ENCODE data around the gene POLR3E.

POLR3E gene

GRCh38 chr16:22302776-22303363 lies 5.7 kb downstream of the POLR3E start:
- TF ChIP-seq CTCF (IDR thresholded peaks at IDR 0.05): no peak
- no peak for TF ChIP-seq ZFX (IDR thresholded peaks at IDR 0.05; ENCODE audit: borderline replicate concordance)
- H3K27ac ChIP-seq: no peak overlapping the region

GRCh38 chr16:22304411-22304810 lies 7.2 kb downstream of the POLR3E start:
- H3K27ac ChIP-seq: no peak overlapping the region
- TF ChIP-seq ZFX (IDR thresholded peaks at IDR 0.05; ENCODE audit: borderline replicate concordance): no peak
- TF ChIP-seq CTCF (IDR thresholded peaks at IDR 0.05): no peak

GRCh38 chr16:22306788-22307187 lies 9.6 kb downstream of the POLR3E start:
- no peak overlapping the region for H3K27ac ChIP-seq
- TF ChIP-seq ZFX (IDR thresholded peaks at IDR 0.05; ENCODE audit: borderline replicate concordance): no peak
- no peak for TF ChIP-seq CTCF (IDR thresholded peaks at IDR 0.05)

- no peak for TF ChIP-seq CTCF (IDR thresholded peaks at IDR 0.05)
- no peak for TF ChIP-seq ZFX (IDR thresholded peaks at IDR 0.05; ENCODE audit: borderline replicate concordance)
- H3K27ac ChIP-seq: no peak overlapping the region
Measured at GRCh38 chr16:22307838-22308237, 10.6 kb downstream of the POLR3E start.

- TF ChIP-seq ZFX (IDR thresholded peaks at IDR 0.05; ENCODE audit: borderline replicate concordance) (no peak), CTCF (IDR thresholded peaks at IDR 0.05) (no peak)
- no peak overlapping the region for H3K27ac ChIP-seq
Measured at GRCh38 chr16:22308824-22309520, 11.8 kb downstream of the POLR3E start.

GRCh38 chr16:22311520-22311919 lies 14.3 kb downstream of the POLR3E start:
- TF ChIP-seq CTCF (IDR thresholded peaks at IDR 0.05) (no peak), ZFX (IDR thresholded peaks at IDR 0.05; ENCODE audit: borderline replicate concordance) (no peak)
- H3K27ac ChIP-seq: no peak overlapping the region

All from 22Rv1 (cell line).